Esophagus muscularis mucosa (tissue), 4 donors: ENCODE measurements around the gene AQP6. TPM values are rescaled to one million over a fixed set of nuclear protein-coding genes. Genes with fewer than 3 reads are reported as not detected.

Experiments
- DNase-seq: peaks from one replicate; pipeline ENCODE4 v3.0.0-alpha.2; 2017; ENCODE audit errors: extremely low spot score
- H3K27ac ChIP-seq, 4 donors: fragments of 200-600 bp; sonication (generic); replicated peaks in 1 of 4; 1 replicate in 3 of 4; 2 replicates in 1 of 4; pipeline ENCODE4 v1.5.1; 2016 to 2019; ENCODE audit warnings: mild to moderate bottlenecking in 1 of 4
- H3K27me3 ChIP-seq, 4 donors: fragments of 200-600 bp; sonication (generic); one replicate each; pipeline versions ENCODE4 v1.5.1 to v1.6.0; 2016 to 2019
- H3K36me3 ChIP-seq, 4 donors: fragments of 200-600 bp; sonication (generic); one replicate each; pipeline ENCODE4 v1.5.1; 2016 to 2019
- H3K4me1 ChIP-seq, 4 donors: fragments of 200-600 bp; sonication (generic); one replicate each; pipeline ENCODE4 v1.5.1; 2016 to 2019
- H3K4me3 ChIP-seq, 4 donors: fragments of 200-600 bp; sonication (generic); 1 replicate in 2 of 4; 2 replicates in 2 of 4; pipeline ENCODE4 v1.5.1; 2016 to 2019; ENCODE audit warnings: mild to moderate bottlenecking in 4 of 4, moderate library complexity in 1 of 4
- H3K9me3 ChIP-seq, 4 donors: fragments of 200-600 bp; sonication (generic); 1 replicate in 3 of 4; 2 replicates in 1 of 4; pipeline ENCODE4 v1.5.1; 2016 to 2019
- EP300 ChIP-seq: sonication (generic); formaldehyde crosslinking; IDR thresholded peaks from one replicate; pipeline ENCODE4 v1.6.1; 2017; ENCODE audit warnings: antibody characterized with exemption
- POLR2A ChIP-seq: fragments of 450-650 bp; IDR thresholded peaks from one replicate; pipeline ENCODE4 v1.6.1; 2017; ENCODE audit warnings: antibody characterized with exemption, moderate library complexity, mild to moderate bottlenecking, low read depth
- POLR2AphosphoS5 ChIP-seq, 2 donors: sonication (generic); formaldehyde crosslinking; IDR thresholded peaks; one replicate each; pipeline ENCODE4 v1.6.1; 2017; ENCODE audit warnings: antibody characterized with exemption in 2 of 2
- WGBS: methylation state at CpG from one replicate; pipeline ENCODE4 v1.1.5; 2018; 5-methylcytosine and 5-hydroxymethylcytosine counted together
- intact Hi-C: fragments of 100-400 bp; cut with DNase I; formaldehyde crosslinking; loops from one replicate; pipeline ENCODE4 v1.15.1; 2023
- total RNA-seq, 4 donors: library from RNA; depleted of rRNA; stranded (reverse); fragments of >200 nt; gene quantifications; one replicate each; pipeline versions ENCODE4 v1.1.0 to v1.2.1, GENCODE V29; 2016
- TF ChIP-seq, protein P1 (sequence below), 3 experiments: fragments of 200-600 bp in 2 of 3; fragments of 450-650 bp in 1 of 3; sonication (generic) in 2 of 3; IDR thresholded peaks; one replicate each; pipeline ENCODE4 v1.5.1; 2017 to 2019; ENCODE audit warnings: antibody characterized with exemption in 3 of 3, mild to moderate bottlenecking in 2 of 3, moderate library complexity in 1 of 3

AQP6 gene
- total RNA-seq, 4 donors from 2014 or later, result 0.11 TPM; not detected in 3

DNA sequence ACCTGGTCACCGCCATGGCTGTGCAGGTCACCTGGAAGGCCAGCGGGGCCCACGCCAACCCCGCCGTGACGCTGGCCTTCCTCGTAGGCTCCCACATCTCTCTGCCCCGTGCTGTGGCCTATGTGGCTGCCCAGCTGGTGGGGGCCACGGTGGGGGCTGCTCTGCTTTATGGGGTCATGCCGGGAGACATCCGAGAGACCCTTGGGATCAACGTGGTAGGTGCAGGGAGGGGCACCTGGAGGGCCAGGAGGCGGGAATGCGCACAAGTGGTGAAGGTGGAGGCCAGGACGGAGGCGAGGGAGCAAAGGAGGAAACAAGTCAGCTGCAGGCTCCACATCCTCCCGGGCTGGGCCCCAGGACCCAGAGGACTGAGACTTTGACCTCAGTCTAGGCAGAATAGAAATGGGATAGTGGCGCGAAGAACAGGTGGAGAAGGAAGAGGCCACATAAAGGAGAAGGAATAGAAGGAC is 649 bp downstream of the AQP6 start:
- intact Hi-C loops, result no loop called here
- no peak for TF ChIP-seq POLR2AphosphoS5 (IDR thresholded peaks at IDR 0.05)
- TF ChIP-seq, protein P1, sequence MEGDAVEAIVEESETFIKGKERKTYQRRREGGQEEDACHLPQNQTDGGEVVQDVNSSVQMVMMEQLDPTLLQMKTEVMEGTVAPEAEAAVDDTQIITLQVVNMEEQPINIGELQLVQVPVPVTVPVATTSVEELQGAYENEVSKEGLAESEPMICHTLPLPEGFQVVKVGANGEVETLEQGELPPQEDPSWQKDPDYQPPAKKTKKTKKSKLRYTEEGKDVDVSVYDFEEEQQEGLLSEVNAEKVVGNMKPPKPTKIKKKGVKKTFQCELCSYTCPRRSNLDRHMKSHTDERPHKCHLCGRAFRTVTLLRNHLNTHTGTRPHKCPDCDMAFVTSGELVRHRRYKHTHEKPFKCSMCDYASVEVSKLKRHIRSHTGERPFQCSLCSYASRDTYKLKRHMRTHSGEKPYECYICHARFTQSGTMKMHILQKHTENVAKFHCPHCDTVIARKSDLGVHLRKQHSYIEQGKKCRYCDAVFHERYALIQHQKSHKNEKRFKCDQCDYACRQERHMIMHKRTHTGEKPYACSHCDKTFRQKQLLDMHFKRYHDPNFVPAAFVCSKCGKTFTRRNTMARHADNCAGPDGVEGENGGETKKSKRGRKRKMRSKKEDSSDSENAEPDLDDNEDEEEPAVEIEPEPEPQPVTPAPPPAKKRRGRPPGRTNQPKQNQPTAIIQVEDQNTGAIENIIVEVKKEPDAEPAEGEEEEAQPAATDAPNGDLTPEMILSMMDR (IDR thresholded peaks at IDR 0.05), result no peak
- TF ChIP-seq POLR2A, result no peak
- no peak for TF ChIP-seq EP300
- H3K9me3 ChIP-seq, result no peaks in the 10 kb centered on the region
- H3K36me3 ChIP-seq, result no peaks in the 10 kb centered on the region
- 75% methylated on average over 12 of the region's 19 CpGs for WGBS
- no peak overlapping the region for H3K27ac ChIP-seq
- H3K27me3 ChIP-seq, result peaks cover 0 to 24% (median 3%) of the 10 kb centered on the region in 4 donors
- no peak for DNase-seq
- peaks cover 7 to 21% (median 19%) of the 10 kb centered on the region in 4 donors for H3K4me1 ChIP-seq
- H3K4me3 ChIP-seq, result no peak overlapping the region

GRCh38 chr12:49974231-49974675 is 1.5 kb downstream of the AQP6 start:
- WGBS, result 79% methylated on average over 6 of the region's 15 CpGs
- TF ChIP-seq POLR2A (no peak), POLR2AphosphoS5 (IDR thresholded peaks at IDR 0.05) (peak in 1 of 2 donors; percentile 31), EP300 (no peak)
- TF ChIP-seq, protein P1 (IDR thresholded peaks at IDR 0.05), result peak; percentile 59 to 76 (median 70)
- no peaks in the 10 kb centered on the region for H3K36me3 ChIP-seq
- H3K27ac ChIP-seq, result peak overlapping the region in 2 of 4 donors; percentile 51 to 62
- intact Hi-C loops, result no loop called here
- H3K4me3 ChIP-seq, result no peak overlapping the region
- H3K4me1 ChIP-seq, result peaks cover 7 to 23% (median 20%) of the 10 kb centered on the region in 4 donors
- no peaks in the 10 kb centered on the region for H3K9me3 ChIP-seq
- DNase-seq, result no peak
- H3K27me3 ChIP-seq, result peaks cover 0 to 15% (median 0%) of the 10 kb centered on the region in 4 donors

- no peak for DNase-seq
Observed at GRCh38 chr12:49974677-49975317, 2.0 kb downstream of the AQP6 start.

GRCh38 chr12:49975318-49975761 is 2.6 kb downstream of the AQP6 start:
- Histone ChIP-seq H3K4me1 (peaks cover 7 to 23% (median 20%) of the 10 kb centered on the region in 4 donors), H3K27ac (peak overlapping the region; percentile 2 to 62 (median 54)), H3K36me3 (no peaks in the 10 kb centered on the region), H3K4me3 (no peak overlapping the region), H3K27me3 (peaks cover 0 to 5% (median 0%) of the 10 kb centered on the region in 4 donors), H3K9me3 (no peaks in the 10 kb centered on the region)
- 75% methylated on average over 14 of the region's 17 CpGs for WGBS
- intact Hi-C loops, result no loop called here
- DNase-seq, result no peak
- no peak for TF ChIP-seq POLR2AphosphoS5 (IDR thresholded peaks at IDR 0.05)
- no peak for TF ChIP-seq EP300
- no peak for TF ChIP-seq POLR2A
- TF ChIP-seq, protein P1 (IDR thresholded peaks at IDR 0.05), result no peak

More at GRCh38 chr12:49974677-49975317, 2.0 kb downstream of the AQP6 start:
- Histone ChIP-seq H3K27ac (peak overlapping the region; percentile 2 to 62 (median 54)), H3K9me3 (no peaks in the 10 kb centered on the region), H3K27me3 (peaks cover 0 to 11% (median 0%) of the 10 kb centered on the region in 4 donors), H3K4me1 (peaks cover 7 to 23% (median 20%) of the 10 kb centered on the region in 4 donors), H3K4me3 (no peak overlapping the region), H3K36me3 (no peaks in the 10 kb centered on the region)
- no peak for TF ChIP-seq EP300
- no peak for TF ChIP-seq POLR2A
- 52% methylated on average over 7 of the region's 8 CpGs for WGBS
- intact Hi-C loops, result no loop called here

GRCh38 chr12:49976557-49976956 is 3.8 kb downstream of the AQP6 start:
- intact Hi-C loops, result no loop called here
- no peak overlapping the region for H3K27ac ChIP-seq
- WGBS, result 78% methylated on average over 2 of the region's 2 CpGs
- peaks cover 7 to 23% (median 20%) of the 10 kb centered on the region in 4 donors for H3K4me1 ChIP-seq
- no peak for DNase-seq
- no peaks in the 10 kb centered on the region for H3K27me3 ChIP-seq
- H3K4me3 ChIP-seq, result no peak overlapping the region
- TF ChIP-seq POLR2AphosphoS5 (IDR thresholded peaks at IDR 0.05) (no peak), EP300 (no peak), POLR2A (no peak)
- TF ChIP-seq, protein P1 (IDR thresholded peaks at IDR 0.05), result no peak
- H3K36me3 ChIP-seq, result no peaks in the 10 kb centered on the region
- H3K9me3 ChIP-seq, result no peaks in the 10 kb centered on the region
